ENCODE data around the gene ATP1B3. TPM values are rescaled to one million over a fixed set of nuclear protein-coding genes. Genes with fewer than 3 reads are reported as not detected.

ATP1B3 gene
- 47.9 TPM for total RNA-seq

GRCh38 chr3:141876381-141876890 is at the start of gene ATP1B3:
Gene ATP1B3 (plus strand): TSS chr3:141876643. CDS start chr3:141876802, 159 bp downstream.

Other genes starting within 250 kb of the ATP1B3 start
- gene RNF7, start 138.3 kb upstream of the ATP1B3 start, total RNA-seq: 50.4 TPM
- gene GRK7, start 113.2 kb upstream of the ATP1B3 start, total RNA-seq: 1.3 TPM